ENCODE measurements around the gene GRB7.

GRB7 gene

GRCh38 chr17:39772987-39773934 lies 35.5 kb downstream of the GRB7 start:
- DNase-seq (ENCODE audit: low spot score), result no peak

DNA sequence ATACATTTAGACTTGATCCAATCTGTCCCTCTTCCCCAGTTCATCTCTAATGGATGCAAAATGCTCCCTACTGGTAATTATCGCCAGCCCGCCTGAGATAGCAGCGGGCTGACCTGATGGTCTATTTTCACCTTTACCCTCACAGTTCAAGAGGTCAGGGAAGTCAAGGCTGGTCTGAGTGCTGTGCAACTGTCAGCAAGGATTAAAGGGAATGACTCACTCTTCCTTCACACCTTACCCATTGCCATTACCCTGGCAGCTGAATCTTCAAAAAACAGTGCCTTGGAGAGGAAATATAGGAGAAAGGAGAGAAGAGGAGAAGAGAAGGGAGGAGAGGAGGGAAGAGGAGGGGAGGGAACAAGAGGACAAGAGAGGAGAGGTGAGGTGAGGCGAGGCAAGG lies 36.3 kb downstream of the GRB7 start:
- DNase-seq (ENCODE audit: low spot score), result no peak

GRCh38 chr17:39775031-39775430 lies 37.3 kb downstream of the GRB7 start:
- no peak for DNase-seq (ENCODE audit: low spot score)

- DNase-seq (ENCODE audit: low spot score), result no peak
These were observed 38.5 kb downstream of the GRB7 start for GRCh38 chr17:39776252-39776651.

GRCh38 chr17:39777534-39778365 lies 40.0 kb downstream of the GRB7 start:
- no peak for DNase-seq (ENCODE audit: low spot score)

DNA sequence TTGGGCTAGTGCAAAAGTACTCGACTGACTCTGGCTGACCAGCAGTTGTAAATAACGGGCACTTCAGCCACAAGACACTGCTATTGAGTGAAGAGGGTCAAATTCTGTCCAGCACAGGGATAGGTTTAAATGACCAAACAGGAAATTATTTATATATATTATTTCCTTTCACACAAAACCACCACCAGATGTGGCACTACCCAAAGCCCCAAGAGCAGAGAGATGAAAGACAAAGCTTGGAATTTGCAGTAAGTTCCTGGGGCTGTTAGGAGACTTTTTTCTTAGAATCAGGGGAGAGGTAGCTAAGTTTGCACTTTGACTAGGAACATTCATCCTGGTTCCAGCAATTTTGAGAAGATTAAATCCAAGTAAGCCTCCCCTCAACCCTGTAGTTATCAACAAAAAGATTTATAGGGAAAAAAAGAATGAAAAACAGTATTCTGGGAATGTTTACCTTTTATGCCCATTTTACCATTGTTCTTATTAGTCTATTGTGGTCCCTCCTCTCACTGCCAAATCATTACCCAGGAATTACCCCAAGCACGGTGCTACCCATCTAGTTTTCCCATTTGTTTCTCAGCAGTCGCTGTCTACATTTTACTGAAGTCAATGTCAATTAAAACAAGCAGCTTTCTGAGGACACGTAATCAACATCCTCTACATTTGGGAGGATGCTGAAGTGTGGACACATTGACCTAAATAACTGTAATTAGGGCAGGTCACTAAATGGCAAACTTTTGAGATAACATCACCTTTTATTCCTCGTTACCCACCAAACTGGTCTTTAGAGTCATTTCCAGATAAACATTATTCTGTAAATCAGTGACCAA lies 43.5 kb downstream of the GRB7 start:
- no peak for DNase-seq (ENCODE audit: low spot score)

DNA sequence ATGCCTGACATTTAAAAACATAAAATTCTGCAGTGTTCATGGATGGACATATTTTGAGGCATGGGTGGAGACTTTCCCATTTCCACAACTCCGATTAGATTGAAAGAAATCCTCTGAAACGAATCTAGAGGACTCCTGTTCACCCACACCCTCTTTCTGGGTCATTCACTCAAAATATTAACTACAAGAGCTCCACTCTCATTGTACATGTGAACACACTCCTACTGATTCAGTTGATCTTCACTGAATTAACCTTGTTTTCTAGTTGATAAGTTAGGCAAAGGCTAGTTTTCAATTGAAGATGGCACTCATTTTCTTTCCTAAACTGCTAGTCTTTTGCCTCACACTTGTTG lies 44.1 kb downstream of the GRB7 start:
- no peak for DNase-seq (ENCODE audit: low spot score)

- no peak for DNase-seq (ENCODE audit: low spot score)
These were observed 44.7 kb downstream of the GRB7 start for GRCh38 chr17:39782481-39782880.

GRCh38 chr17:39782980-39783379 lies 45.2 kb downstream of the GRB7 start:
- no peak for DNase-seq (ENCODE audit: low spot score)

DNA sequence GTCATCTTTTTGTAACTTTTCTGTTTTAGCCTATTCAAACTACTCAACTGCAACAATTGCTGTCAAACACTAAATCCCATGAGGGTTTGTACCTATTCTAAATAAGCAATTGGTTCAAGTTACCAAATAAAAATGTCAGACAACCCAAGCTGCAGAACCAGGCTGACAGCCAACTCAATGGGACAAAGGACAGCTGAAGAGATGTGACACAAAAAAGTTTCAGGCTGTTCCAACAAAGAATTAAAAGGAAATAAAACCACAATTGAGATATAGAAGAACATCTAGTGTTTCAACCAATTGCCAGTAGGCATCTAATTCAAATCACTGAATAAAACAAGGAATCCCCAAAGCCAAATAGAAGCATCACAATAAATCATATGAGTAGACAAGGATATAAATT lies 49.3 kb downstream of the GRB7 start:
- DNase-seq (ENCODE audit: low spot score), result no peak

GRCh38 chr17:39787743-39788484 lies 50.2 kb downstream of the GRB7 start:
- no peak for DNase-seq (ENCODE audit: low spot score)

DNA sequence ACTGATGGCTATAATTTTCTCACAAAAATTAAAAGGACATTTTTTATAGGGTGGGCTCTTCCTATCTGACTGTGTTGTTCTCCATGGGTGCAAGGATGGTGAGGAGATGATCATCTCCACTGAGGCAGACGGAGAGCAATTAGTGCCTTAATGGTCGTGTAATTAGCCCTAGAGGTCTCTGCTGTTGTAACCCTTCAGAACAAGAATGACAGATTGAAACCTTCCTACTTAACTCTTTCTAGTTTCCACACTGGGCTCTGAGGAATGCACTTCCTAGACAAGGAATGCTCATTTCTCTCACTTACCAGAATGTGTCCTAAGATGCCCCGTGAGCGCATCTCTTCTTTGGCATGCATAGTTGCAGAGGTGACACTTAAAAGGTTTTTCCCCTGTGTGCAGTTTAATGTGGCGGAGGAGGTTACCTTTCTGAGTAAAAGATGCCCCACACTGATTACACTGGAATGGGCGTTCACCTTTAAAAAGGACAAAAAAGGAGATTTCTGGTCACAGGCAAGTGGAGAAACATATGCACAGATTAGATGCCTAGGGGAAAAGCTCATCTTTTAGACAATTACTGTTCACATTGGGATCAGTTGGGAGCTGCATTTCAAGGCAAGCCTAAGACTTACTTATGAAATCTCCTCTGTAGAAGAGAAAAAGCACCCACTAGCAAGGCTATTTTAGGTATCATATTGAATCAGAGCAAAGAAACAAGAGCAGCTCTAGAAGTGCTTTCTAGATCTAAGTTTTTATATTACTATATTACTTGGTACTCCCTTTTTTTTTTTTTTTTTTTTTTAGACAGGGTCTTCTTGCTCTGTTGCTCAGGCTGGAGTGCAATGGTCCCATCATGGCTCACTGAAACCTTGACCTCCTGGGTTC lies 53.6 kb downstream of the GRB7 start:
- DNase-seq (ENCODE audit: low spot score), result no peak

GRCh38 chr17:39792526-39793221 lies 54.9 kb downstream of the GRB7 start:
- DNase-seq (ENCODE audit: low spot score), result no peak

DNA sequence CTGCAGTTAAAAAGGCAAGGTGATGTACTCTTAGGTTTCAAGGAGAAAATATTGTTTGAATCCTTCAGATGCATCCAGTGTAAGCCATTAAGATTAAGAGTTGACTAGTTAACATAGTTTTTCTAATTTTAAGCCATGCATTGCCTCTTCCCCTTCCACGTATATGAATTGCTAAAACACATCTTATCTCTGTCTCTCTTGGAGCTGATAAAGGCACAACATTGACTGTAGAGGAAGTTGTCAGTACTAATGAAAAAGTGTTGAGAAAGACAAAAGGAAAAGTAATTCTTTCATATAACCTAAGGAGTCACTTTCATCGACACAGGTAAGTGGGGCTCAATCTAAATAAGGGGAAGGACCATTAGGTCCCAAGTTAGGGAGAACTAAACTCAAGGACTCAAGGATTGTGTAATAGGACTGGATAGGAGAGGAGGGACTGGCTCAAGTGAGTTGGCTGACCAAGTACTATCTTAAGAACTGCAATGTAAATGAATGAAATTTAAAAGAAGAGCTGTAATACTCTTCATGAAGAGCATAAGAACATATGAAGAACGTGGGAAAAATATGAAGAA lies 55.6 kb downstream of the GRB7 start:
- no peak for DNase-seq (ENCODE audit: low spot score)

GRCh38 chr17:39794249-39794970 lies 56.7 kb downstream of the GRB7 start:
- no peak for DNase-seq (ENCODE audit: low spot score)
